GDM1 (cell line): ENCODE measurements around the gene OR5D18.
"Not testable (repeated sequence)": the region's sequence is repeated elsewhere in the genome, so short reads cannot be mapped to it uniquely, and the experiment has no call there.

ENCODE experiments used
- DNase-seq: peaks from one replicate; lab custom pipeline; 2025; lab: John Stamatoyannopoulos, UW

Gene OR5D18

DNA sequence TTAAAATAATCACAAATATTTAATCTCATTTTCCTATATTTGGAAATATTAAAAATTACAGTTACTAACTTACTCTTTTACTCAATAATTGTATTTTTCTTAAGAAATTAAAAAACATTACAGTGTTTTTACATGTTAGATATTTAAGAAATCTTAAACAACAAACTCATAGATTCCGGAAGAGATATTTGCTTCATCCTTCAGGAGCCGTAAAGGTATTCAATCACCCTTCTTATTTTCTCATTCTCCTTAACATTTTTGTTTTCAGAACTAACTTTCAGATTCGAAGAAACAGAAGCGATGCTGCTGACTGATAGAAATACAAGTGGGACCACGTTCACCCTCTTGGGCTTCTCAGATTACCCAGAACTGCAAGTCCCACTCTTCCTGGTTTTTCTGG lies at the start of gene OR5D18:
Gene OR5D18, plus strand, starts transcription at position 301 of the 400 bp plus-strand sequence. Its CDS starts 0 bp downstream, at position 301.
- DNase-seq, result no peak

DNA sequence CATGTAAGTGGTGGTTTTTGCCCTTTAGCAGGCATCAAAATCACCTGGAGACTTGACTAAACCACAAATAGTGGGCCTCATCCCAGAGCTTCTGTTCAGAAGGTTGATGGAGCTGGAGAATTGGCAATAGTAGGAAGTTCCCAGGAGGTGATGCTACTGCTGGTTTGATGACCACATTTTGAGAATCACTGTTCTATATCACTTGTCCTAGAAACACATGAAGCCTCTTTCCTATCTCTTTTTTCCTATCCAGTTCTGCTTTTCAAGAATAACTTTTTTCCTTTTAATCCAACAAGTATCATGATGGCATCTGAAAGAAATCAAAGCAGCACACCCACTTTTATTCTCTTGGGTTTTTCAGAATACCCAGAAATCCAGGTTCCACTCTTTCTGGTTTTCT lies 46.3 kb upstream of the OR5D18 start, which contains the start of gene OR5D13:
Gene OR5D13, plus strand, starts transcription at position 301 of the 400 bp plus-strand sequence. Its CDS starts 0 bp downstream, at position 301.
- DNase-seq, result no peak

DNA sequence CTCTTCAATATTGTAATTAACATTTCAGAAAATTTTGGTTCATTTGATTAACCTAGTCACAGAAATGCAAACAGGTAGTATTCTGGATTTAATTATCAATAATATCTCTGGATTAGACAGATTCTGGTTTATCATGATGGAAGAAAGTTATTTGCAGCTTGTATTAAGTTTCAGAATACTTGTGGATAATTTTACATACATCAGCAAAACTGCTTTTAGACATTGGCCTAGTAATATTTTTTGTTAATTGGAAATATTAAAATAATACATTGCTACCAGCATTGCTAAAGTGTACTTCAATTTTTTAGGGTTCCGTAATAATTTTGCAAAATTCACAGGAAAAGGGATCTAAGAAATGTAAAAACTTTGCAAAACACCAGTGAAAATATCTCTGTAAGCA lies 27.8 kb upstream of the OR5D18 start:
- no peak for DNase-seq

DNA sequence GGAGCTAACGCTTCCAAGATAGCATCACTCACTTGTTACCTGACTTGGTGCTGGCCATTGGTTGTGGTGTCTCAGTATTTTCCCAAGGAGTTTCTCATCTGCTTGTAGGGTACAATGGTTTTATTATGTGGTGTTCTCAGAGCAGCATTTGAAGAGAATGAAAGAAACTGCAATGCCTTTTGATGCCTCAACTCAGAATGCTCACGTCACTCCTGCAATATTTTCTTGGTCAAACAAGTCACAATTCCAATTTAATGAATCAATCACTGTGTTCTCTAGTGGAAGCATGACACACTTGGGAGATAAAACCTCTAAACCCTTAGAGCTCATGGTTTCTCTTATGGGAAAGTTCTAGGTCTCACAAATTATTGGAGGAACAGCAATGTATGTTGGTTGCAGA lies 26.1 kb upstream of the OR5D18 start:
- DNase-seq, result no peak

DNA sequence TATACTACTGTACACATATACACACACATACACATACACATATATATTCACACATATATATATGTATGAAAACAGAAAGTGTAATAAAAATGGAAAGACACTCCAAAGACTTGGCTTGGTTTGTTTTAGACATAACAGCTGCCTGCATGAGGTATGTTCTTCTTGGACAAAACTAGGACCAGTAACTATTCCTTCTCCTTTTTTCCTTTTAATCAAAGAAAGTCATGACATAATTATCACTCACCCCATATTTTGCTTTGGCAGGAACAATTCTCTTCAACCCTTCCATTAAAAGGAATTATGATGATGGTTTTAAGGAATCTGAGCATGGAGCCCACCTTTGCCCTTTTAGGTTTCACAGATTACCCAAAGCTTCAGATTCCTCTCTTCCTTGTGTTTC lies 24.2 kb upstream of the OR5D18 start, which contains the start of gene OR5D14:
Gene OR5D14, plus strand, starts transcription at position 301 of the 400 bp plus-strand sequence. Its CDS starts 0 bp downstream, at position 301.
- no peak for DNase-seq

DNA sequence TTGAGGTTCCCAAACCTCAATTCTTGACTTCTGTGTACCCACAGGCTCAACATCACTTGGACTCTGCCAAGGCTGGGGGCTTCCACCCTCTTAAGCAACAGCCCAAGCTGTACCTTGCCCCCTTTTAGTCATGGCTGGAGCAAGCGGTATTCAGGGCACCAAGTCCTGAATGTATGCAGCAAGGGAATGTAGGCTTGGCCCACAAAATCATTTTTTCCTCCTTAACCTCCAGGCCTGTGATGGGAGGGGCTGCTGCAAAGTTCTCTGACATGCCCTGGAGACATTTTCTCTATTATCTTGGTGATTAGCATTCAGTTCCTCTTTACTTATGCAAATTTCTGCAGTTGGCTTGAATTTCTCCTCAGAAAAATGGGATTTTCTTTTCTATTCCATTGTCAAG lies 13.2 kb upstream of the OR5D18 start:
- no peak for DNase-seq

DNA sequence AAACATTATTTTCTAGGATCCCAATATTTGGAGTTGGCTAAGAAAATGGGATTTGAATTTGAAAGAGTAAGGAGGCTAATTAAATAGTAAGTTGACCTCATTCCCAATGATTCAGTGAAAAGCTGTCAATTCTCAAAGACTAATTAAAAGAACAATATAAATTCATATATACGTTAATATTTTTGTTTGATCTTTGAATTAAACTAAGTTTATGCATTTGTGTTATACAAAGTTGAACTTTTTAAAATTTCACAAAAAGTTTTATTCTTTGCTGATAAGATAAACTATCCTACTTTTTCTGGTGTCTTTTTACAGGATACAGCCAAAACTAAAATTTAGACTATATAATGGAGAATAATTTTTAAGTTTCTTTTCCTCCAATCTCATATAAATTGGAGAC lies 8.4 kb upstream of the OR5D18 start, which contains the start of gene OR5L1:
Gene OR5L1, plus strand, starts transcription at position 301 of the 400 bp plus-strand sequence. CDS start 100 bp downstream, outside the sequence.
- no peak for DNase-seq

DNA sequence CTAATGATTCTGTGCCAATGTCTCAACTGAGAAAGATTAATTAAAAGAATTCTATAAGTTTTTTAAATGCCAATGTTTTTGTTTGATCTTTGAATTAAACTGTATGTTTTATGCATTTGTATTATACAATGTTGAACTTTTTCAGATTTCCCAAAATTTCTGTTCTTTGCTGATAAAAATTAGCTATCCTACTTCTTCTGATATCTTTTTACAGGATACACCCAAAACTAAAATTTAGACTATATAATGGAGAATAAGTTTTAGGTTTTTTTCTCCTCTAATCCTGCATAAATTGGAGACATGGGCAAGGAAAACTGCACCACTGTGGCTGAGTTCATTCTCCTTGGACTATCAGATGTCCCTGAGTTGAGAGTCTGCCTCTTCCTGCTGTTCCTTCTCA lies 7.5 kb downstream of the OR5D18 start, which contains the start of gene OR5L2:
Gene OR5L2, plus strand, starts transcription at position 301 of the 400 bp plus-strand sequence. Its CDS starts 0 bp downstream, at position 301.
- DNase-seq, result no peak

DNA sequence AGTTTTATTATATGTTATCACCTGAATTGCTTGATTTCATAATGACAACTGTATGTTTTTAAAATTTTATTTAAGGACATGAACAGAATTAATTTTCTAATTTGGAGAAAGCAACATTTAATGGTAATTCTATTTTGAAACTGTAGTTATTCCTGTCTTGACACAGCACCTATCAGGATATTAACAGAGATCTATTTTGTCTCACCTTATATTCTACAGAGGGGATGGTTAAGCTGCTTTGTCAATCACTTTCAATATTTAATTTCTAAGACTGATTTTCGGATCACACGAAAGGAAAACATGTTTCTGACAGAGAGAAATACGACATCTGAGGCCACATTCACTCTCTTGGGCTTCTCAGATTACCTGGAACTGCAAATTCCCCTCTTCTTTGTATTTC lies 19.0 kb downstream of the OR5D18 start, which contains the start of gene OR5D16:
Gene OR5D16, plus strand, starts transcription at position 301 of the 400 bp plus-strand sequence. Its CDS starts 0 bp downstream, at position 301.
- no peak for DNase-seq

DNA sequence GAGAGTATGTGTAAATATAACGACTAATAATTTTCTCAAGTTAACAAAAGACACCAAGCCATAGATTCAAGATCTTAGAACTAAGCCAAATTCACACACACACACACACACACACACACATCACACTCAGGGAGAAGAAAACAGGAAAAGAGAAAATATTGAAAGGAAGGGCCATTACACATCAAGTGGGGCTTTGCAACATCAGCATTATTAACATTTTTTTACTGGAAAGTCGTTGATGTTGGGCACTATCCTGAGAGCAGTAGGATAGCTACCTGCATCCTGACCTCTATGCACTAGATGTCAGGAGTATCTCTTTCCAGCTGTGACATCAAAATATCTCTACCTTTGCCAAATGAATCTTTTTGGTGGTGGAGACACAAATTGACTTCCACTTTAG lies 28.0 kb downstream of the OR5D18 start:
- DNase-seq, result no peak

DNA sequence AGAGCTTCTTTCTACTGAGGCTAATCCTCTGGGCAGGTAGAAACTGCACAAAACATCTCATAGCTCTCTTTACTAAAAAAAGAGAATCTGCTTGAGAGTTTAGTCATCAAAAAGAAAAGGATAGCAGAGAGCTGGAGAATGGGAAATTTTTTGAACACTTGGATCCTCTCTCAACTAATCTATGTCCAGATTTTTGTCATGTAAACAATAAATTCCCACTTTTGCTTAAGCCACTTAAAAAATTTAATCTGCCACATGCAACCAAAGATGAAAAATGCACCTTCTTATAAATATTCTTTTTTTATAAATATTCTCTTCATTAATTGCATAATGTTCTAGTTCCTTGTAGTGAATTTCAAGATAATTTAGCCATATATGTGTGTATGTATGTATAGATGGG lies 29.6 kb downstream of the OR5D18 start:
- no peak for DNase-seq

DNA sequence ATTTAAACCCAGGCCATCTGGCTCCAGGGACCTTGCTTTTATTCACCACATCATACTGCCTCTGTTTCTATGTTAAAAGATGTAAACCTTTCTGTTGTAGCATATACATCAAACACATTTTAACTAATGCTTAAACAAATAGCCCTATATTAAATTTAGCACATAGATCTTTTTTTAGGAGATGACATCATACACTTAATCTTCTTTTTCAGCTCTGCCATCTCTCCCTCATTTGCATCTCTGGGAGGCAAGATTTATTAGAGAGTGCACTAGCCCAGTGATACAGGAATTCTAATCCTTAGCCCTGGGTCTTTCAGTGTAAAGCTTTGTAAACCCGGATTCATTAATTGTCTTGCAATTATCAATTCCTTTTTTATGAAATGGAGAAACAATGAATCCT lies 32.7 kb downstream of the OR5D18 start:
- no peak for DNase-seq

DNA sequence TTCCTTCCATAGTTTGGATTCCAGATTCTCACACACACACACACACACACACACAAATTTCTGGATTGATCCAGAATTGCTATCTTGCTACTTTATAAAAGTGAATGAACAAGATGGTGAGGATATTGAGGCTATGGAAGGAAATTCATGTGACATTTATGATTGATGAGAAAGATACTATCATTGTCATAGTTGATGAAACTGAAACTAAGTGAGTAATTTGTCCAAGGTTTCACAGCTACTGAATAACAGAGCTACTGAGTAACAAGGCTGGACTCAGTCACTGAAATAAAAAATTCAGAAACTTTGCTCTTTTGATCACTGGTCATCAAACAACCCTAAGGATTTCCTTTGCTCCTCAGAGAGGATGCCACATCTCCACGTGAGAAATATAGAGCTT lies 35.3 kb downstream of the OR5D18 start:
- DNase-seq, result no peak

DNA sequence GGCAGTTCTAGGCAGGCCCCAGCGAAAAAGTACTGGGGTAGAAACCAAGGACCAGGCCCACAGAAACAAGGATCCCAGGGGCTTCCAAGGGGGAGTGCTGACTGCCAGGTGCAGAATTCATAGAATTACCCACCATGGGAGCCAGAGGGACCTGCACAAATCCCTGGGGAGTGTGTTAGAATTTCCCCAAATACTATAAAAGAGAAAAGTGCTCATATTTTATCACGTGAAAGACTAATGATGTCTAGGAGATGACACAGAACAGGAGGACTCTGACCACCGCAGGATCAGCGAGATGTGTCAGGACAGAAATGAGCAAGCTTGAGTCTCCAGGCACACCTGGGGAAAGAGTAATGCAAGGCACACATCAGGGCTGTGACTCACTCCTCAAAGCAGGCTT lies 47.9 kb downstream of the OR5D18 start:
- not testable (repeated sequence) for DNase-seq
